A673 (cell line): ENCODE data around the gene TERB1. TPM values are rescaled to one million over a fixed set of nuclear protein-coding genes. Genes with fewer than 3 reads are reported as not detected.

Experiments
- BruUV-seq: library from RNA; stranded (reverse); fragments of 400-500 nt; replicated peaks from 2 replicates; lab custom pipeline; 2021; lab: Mats Ljungman, UMichigan
- CTCF ChIA-PET: fragments of 300-600 bp; sonication (Branson Sonifier 250); formaldehyde crosslinking; loops from one replicate; lab custom pipeline; 2022; ENCODE audit warnings: antibody characterized with exemption; lab: Charles Lee
- POLR2A ChIA-PET: fragments of 300-600 bp; sonication (Branson Sonifier 250); formaldehyde crosslinking; loops from one replicate; lab custom pipeline; 2022; ENCODE audit warnings: antibody characterized with exemption; ENCODE audit not compliant: low non-redundant PET; lab: Charles Lee
- DNase-seq: peaks from one replicate; pipeline ENCODE4 v3.0.0-alpha.2; 2015; ENCODE audit warnings: low spot score
- H3K27ac ChIP-seq: fragments of 200-600 bp; sonication (generic); 2 replicates; pipeline ENCODE4 v1.5.1; 2016; ENCODE audit warnings: mixed run types, low read depth, mild to moderate bottlenecking, mixed read lengths, antibody characterized with exemption, low read length; ENCODE audit not compliant: poor library complexity, severe bottlenecking
- H3K27me3 ChIP-seq: fragments of 200-600 bp; sonication (generic); replicated peaks from 2 replicates; pipeline ENCODE4 v1.6.1; 2017; ENCODE audit warnings: mixed run types, low read depth, mild to moderate bottlenecking, mixed read lengths, antibody characterized with exemption, low read length; ENCODE audit not compliant: insufficient read depth, poor library complexity
- H3K36me3 ChIP-seq: fragments of 200-600 bp; sonication (generic); 2 replicates; pipeline ENCODE4 v1.6.1; 2016; ENCODE audit warnings: mixed run types, mild to moderate bottlenecking, mixed read lengths, antibody characterized with exemption, low read length; ENCODE audit not compliant: insufficient read depth, poor library complexity, severe bottlenecking
- H3K4me1 ChIP-seq: fragments of 200-600 bp; sonication (generic); 2 replicates; pipeline ENCODE4 v1.6.1; 2017; ENCODE audit warnings: mixed run types, mild to moderate bottlenecking, mixed read lengths, antibody characterized with exemption, low read length; ENCODE audit not compliant: insufficient read depth, poor library complexity, severe bottlenecking
- H3K4me3 ChIP-seq: fragments of 200-600 bp; sonication (generic); 2 replicates; pipeline ENCODE4 v1.5.1; 2016; ENCODE audit warnings: low read depth, mixed run types, mild to moderate bottlenecking, mixed read lengths, low read length; ENCODE audit not compliant: poor library complexity, severe bottlenecking
- H3K9me3 ChIP-seq: fragments of 200-600 bp; sonication (generic); 2 replicates; pipeline ENCODE4 v1.6.1; 2016; ENCODE audit warnings: mixed run types, low read depth, mild to moderate bottlenecking, mixed read lengths, antibody characterized with exemption, low read length; ENCODE audit not compliant: poor library complexity, severe bottlenecking
- EZH2 ChIP-seq: fragments of 200-600 bp; sonication (generic); IDR thresholded peaks from 2 replicates; pipeline ENCODE4 v1.6.1; 2017; ENCODE audit warnings: borderline replicate concordance, low read depth, mild to moderate bottlenecking, mixed read lengths, antibody characterized with exemption, low read length; ENCODE audit not compliant: poor library complexity, severe bottlenecking
- intact Hi-C: fragments of 100-400 bp; cut with micrococcal nuclease; formaldehyde crosslinking; loops from one replicate; pipeline ENCODE4 v1.10.0; 2022; ENCODE audit not compliant: unreplicated experiment
- total RNA-seq: library from RNA; stranded (reverse); gene quantifications from 2 replicates; pipeline ENCODE4 v1.2.3, GENCODE V29; 2021
- TF ChIP-seq, protein P1 (sequence below): fragments of 300-800, 200-600 bp; sonication (generic); conservative IDR thresholded peaks from 2 replicates; pipeline ENCODE4 v1.5.1; 2017; ENCODE audit warnings: low read depth, mild to moderate bottlenecking, antibody characterized with exemption, low read length, moderate library complexity, mixed read lengths

TERB1 gene
- total RNA-seq, 1 experiment from 2014 or later: not detected

DNA sequence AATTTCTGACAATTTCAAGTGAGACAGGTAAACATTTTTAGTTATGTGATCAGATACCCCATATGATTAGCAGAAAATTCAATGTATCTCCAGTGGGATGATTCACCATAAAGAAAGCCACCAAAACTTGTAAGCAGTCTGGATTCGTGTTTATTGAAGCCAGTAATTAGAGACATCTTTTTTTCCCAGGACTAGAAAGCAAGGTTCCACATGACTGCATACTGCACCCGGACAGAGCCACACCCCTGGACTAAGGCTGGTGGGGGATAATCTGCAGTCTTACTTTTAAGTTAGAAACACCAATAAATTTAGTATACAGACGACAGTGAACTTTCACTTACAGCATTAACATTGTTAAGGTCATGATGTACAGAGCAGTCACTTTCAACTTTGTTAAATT, 80.6 kb downstream of the TERB1 start:
- Histone ChIP-seq H3K27ac (no peak overlapping the region), H3K27me3 (no peaks in the 10 kb centered on the region), H3K36me3 (peaks cover 33% of the 10 kb centered on the region), H3K4me3 (no peak overlapping the region), H3K9me3 (no peaks in the 10 kb centered on the region), H3K4me1 (no peaks in the 10 kb centered on the region)
- no peak for DNase-seq
- ChIA-PET CTCF (no interaction called here), POLR2A (no interaction called here)
- TF ChIP-seq, protein P1, sequence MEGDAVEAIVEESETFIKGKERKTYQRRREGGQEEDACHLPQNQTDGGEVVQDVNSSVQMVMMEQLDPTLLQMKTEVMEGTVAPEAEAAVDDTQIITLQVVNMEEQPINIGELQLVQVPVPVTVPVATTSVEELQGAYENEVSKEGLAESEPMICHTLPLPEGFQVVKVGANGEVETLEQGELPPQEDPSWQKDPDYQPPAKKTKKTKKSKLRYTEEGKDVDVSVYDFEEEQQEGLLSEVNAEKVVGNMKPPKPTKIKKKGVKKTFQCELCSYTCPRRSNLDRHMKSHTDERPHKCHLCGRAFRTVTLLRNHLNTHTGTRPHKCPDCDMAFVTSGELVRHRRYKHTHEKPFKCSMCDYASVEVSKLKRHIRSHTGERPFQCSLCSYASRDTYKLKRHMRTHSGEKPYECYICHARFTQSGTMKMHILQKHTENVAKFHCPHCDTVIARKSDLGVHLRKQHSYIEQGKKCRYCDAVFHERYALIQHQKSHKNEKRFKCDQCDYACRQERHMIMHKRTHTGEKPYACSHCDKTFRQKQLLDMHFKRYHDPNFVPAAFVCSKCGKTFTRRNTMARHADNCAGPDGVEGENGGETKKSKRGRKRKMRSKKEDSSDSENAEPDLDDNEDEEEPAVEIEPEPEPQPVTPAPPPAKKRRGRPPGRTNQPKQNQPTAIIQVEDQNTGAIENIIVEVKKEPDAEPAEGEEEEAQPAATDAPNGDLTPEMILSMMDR: no peak
- no peak for TF ChIP-seq EZH2
- BruUV-seq: no TSS peak
- intact Hi-C loops: no loop called here

DNA sequence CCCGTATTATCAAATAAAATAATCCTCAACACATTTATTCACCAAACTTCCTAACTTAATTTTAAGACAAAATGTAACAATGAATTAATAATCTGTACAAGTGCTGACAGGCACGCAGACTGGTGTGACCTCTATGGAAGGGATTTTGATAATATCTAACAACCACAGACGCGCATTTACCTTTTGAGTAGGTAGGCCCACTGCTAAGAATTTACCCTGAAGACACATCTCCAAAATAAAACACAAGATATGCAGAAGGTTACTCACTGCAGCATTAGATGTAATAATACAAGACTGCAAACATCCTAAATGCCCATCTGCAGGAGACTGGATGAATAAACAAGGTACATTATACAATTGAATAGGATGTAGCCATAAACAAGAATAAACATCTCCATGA, 82.1 kb downstream of the TERB1 start:
- ChIA-PET POLR2A (no interaction called here), CTCF (no interaction called here)
- Histone ChIP-seq H3K4me1 (no peaks in the 10 kb centered on the region), H3K9me3 (no peaks in the 10 kb centered on the region), H3K36me3 (peaks cover 18% of the 10 kb centered on the region), H3K27ac (no peak overlapping the region), H3K27me3 (no peaks in the 10 kb centered on the region), H3K4me3 (no peak overlapping the region)
- intact Hi-C loops: no loop called here
- no peak for DNase-seq
- TF ChIP-seq EZH2: no peak
- TF ChIP-seq, protein P1: no peak
- no TSS peak for BruUV-seq

DNA sequence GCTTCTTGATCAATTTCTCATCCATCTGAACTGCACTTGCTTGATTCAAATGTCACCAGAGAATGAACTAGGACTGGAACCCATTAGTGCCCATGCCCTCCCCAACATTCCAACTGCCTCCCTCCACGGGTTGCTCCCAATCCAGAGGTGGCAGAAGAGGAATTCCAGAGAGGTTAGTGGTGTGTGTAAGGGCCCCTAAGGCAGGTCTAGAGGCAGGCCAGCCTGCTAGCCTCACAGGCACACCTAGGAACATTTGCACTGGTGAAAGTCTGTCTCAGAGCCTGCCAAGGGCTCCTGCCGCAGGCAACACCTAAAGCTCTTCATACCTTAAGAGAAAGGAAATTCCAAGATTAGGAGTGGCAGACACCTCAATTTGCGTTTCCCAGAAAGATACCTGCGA, 83.6 kb downstream of the TERB1 start:
- Histone ChIP-seq H3K4me3 (no peak overlapping the region), H3K27me3 (no peaks in the 10 kb centered on the region), H3K36me3 (peaks cover 4% of the 10 kb centered on the region), H3K4me1 (no peaks in the 10 kb centered on the region), H3K9me3 (no peaks in the 10 kb centered on the region), H3K27ac (no peak overlapping the region)
- intact Hi-C loops: no loop called here
- no TSS peak for BruUV-seq
- DNase-seq: no peak
- ChIA-PET POLR2A (no interaction called here), CTCF (no interaction called here)
- no peak for TF ChIP-seq EZH2
- TF ChIP-seq, protein P1: no peak
